Activated CD4-positive, alpha-beta memory T cell treated with anti-CD3 and anti-CD28 coated beads for 36 hours (primary cell): ENCODE measurements around the gene CLEC10A. TPM values are rescaled to one million over a fixed set of nuclear protein-coding genes. Genes with fewer than 3 reads are reported as not detected.
"Not testable (repeated sequence)": the region's sequence is repeated elsewhere in the genome, so short reads cannot be mapped to it uniquely, and the experiment has no call there.

ENCODE experiments used
- CTCF ChIA-PET: fragments of 350-600 bp; sonication (Branson Sonifier 250); formaldehyde crosslinking; loops from one replicate; lab custom pipeline; 2021; ENCODE audit warnings: antibody characterized with exemption, inconsistent platforms; lab: Charles Lee
- POLR2A ChIA-PET: fragments of 350-600 bp; sonication (Branson Sonifier 250); formaldehyde crosslinking; loops from one replicate; lab custom pipeline; 2021; ENCODE audit warnings: antibody characterized with exemption; lab: Charles Lee
- DNase-seq: peaks from one replicate; pipeline ENCODE4 v3.0.0-alpha.2; 2020
- H3K27ac Mint-ChIP-seq: one replicate; pipeline ENCODE4 v1.8.0; 2021; ENCODE audit warnings: mixed read lengths
- H3K27me3 Mint-ChIP-seq: one replicate; pipeline ENCODE4 v1.8.0; 2021; ENCODE audit warnings: mixed read lengths
- H3K36me3 Mint-ChIP-seq: one replicate; pipeline ENCODE4 v1.8.0; 2021; ENCODE audit warnings: mixed read lengths
- H3K4me1 Mint-ChIP-seq: one replicate; pipeline ENCODE4 v1.8.0; 2021; ENCODE audit warnings: low read depth, mixed read lengths
- H3K4me3 Mint-ChIP-seq: one replicate; pipeline ENCODE4 v1.8.0; 2021; ENCODE audit warnings: mild to moderate bottlenecking, mixed read lengths
- H3K9me3 Mint-ChIP-seq: one replicate; pipeline ENCODE4 v1.8.0; 2021; ENCODE audit warnings: mixed read lengths
- intact Hi-C: fragments of 100-400 bp; cut with micrococcal nuclease; formaldehyde crosslinking; loops from one replicate; pipeline ENCODE4 v1.15.1; 2023
- total RNA-seq, 2 experiments: library from RNA; stranded (reverse); gene quantifications; one replicate each; pipeline ENCODE4 v1.2.3, GENCODE V29; 2021

Gene CLEC10A
- total RNA-seq = not detected

GRCh38 chr17:7079581-7080455 lies at the start of gene CLEC10A:
Gene CLEC10A, minus strand, starts transcription at chr17:7080251. Its CDS starts 1,439 bp downstream, at chr17:7078812.
- ChIA-PET CTCF (interaction anchor here (0.6 to 1.4 kb wide), 3 partner anchors 34 to 893 kb away, joined by 3 to 6 read pairs (median 3); no protein-coding TSS in a partner anchor), POLR2A (no interaction called here)
- intact Hi-C loops = no loop called here
- H3K4me1 Mint-ChIP-seq = peaks cover 31% of the 10 kb centered on the region
- no peak within 1 kb of the TSS for H3K4me3 Mint-ChIP-seq
- no peaks in the 10 kb centered on the region for H3K36me3 Mint-ChIP-seq
- no peaks in the 10 kb centered on the region for H3K27me3 Mint-ChIP-seq
- DNase-seq = no peak
- H3K27ac Mint-ChIP-seq = no peak within 1 kb of the TSS
- no peaks in the 10 kb centered on the region for H3K9me3 Mint-ChIP-seq

- CTCF ChIA-PET = interaction anchor here (0.7 to 14.0 kb wide), 2 partner anchors 78 to 1370 kb away, joined by 3 to 509 read pairs; partner anchors contain the start of gene SLC16A11
- intact Hi-C loops = no loop called here
- no peaks in the 10 kb centered on the region for H3K27me3 Mint-ChIP-seq
Observed at GRCh38 chr17:7129311-7129710, 49.3 kb upstream of the CLEC10A start.

GRCh38 chr17:7128160-7128559 lies 48.1 kb upstream of the CLEC10A start:
- Mint-ChIP-seq H3K9me3 (no peaks in the 10 kb centered on the region), H3K27ac (no peak overlapping the region), H3K4me3 (no peak overlapping the region), H3K4me1 (peaks cover 15% of the 10 kb centered on the region), H3K27me3 (no peaks in the 10 kb centered on the region), H3K36me3 (no peaks in the 10 kb centered on the region)
- ChIA-PET CTCF (interaction anchor here (14.0 kb wide), 1 partner anchor 77 kb away, joined by 509 read pairs; the partner anchor contains the start of gene SLC16A11), POLR2A (no interaction called here)
- no peak for DNase-seq
- intact Hi-C loops = no loop called here

More at GRCh38 chr17:7129311-7129710, 49.3 kb upstream of the CLEC10A start:
- H3K9me3 Mint-ChIP-seq = no peaks in the 10 kb centered on the region
- no peak overlapping the region for H3K27ac Mint-ChIP-seq
- POLR2A ChIA-PET = interaction anchor here (0.6 kb wide), 1 partner anchor 488 kb away, joined by 3 read pairs; no protein-coding TSS in a partner anchor
- no peak for DNase-seq
- H3K4me3 Mint-ChIP-seq = no peak overlapping the region
- peaks cover 21% of the 10 kb centered on the region for H3K4me1 Mint-ChIP-seq
- H3K36me3 Mint-ChIP-seq = no peaks in the 10 kb centered on the region

- CTCF ChIA-PET, POLR2A ChIA-PET, H3K27ac Mint-ChIP-seq, H3K27me3 Mint-ChIP-seq, H3K36me3 Mint-ChIP-seq, intact Hi-C loops, H3K9me3 Mint-ChIP-seq, H3K4me3 Mint-ChIP-seq, DNase-seq: not testable (repeated sequence)
- peaks cover 11% of the 10 kb centered on the region for H3K4me1 Mint-ChIP-seq
Observed at GRCh38 chr17:7127501-7127900, 47.5 kb upstream of the CLEC10A start.

GRCh38 chr17:7126386-7126785 lies 46.3 kb upstream of the CLEC10A start:
- H3K36me3 Mint-ChIP-seq, POLR2A ChIA-PET, H3K4me1 Mint-ChIP-seq, H3K27ac Mint-ChIP-seq, DNase-seq, H3K9me3 Mint-ChIP-seq, intact Hi-C loops, H3K4me3 Mint-ChIP-seq, H3K27me3 Mint-ChIP-seq: not testable (repeated sequence)
- CTCF ChIA-PET = interaction anchor here (1.4 to 1.9 kb wide), 2 partner anchors 11 to 74 kb away, joined by 7 to 10 read pairs; no protein-coding TSS in a partner anchor

- Mint-ChIP-seq H3K27ac (no peak overlapping the region), H3K36me3 (no peaks in the 10 kb centered on the region), H3K9me3 (no peaks in the 10 kb centered on the region), H3K27me3 (peaks cover 12% of the 10 kb centered on the region), H3K4me1 (peaks cover 2% of the 10 kb centered on the region), H3K4me3 (no peak overlapping the region)
- intact Hi-C loops = no loop called here
- CTCF ChIA-PET = interaction anchor here (1.4 to 1.9 kb wide), 2 partner anchors 12 to 73 kb away, joined by 7 to 10 read pairs; no protein-coding TSS in a partner anchor
- POLR2A ChIA-PET = no interaction called here
- no peak for DNase-seq
Observed at GRCh38 chr17:7124923-7125322, 44.9 kb upstream of the CLEC10A start.

GRCh38 chr17:7123844-7124243 lies 43.8 kb upstream of the CLEC10A start:
- DNase-seq = no peak
- no peaks in the 10 kb centered on the region for H3K9me3 Mint-ChIP-seq
- ChIA-PET CTCF (interaction anchor here (1.0 to 1.1 kb wide), 2 partner anchors 9 to 71 kb away, joined by 3 read pairs; no protein-coding TSS in a partner anchor), POLR2A (no interaction called here)
- no peak overlapping the region for H3K4me3 Mint-ChIP-seq
- H3K36me3 Mint-ChIP-seq = no peaks in the 10 kb centered on the region
- intact Hi-C loops = no loop called here
- H3K4me1 Mint-ChIP-seq = peaks cover 2% of the 10 kb centered on the region
- no peak overlapping the region for H3K27ac Mint-ChIP-seq
- H3K27me3 Mint-ChIP-seq = peaks cover 17% of the 10 kb centered on the region

GRCh38 chr17:7122381-7122780 lies 42.3 kb upstream of the CLEC10A start:
- Mint-ChIP-seq H3K27me3 (peaks cover 17% of the 10 kb centered on the region), H3K4me1 (peaks cover 2% of the 10 kb centered on the region), H3K27ac (no peak overlapping the region), H3K4me3 (no peak overlapping the region), H3K36me3 (no peaks in the 10 kb centered on the region), H3K9me3 (no peaks in the 10 kb centered on the region)
- no peak for DNase-seq
- intact Hi-C loops = no loop called here
- ChIA-PET POLR2A (no interaction called here), CTCF (interaction anchor here (2.6 kb wide), 1 partner anchor 11 kb away, joined by 8 read pairs; no protein-coding TSS in a partner anchor)

- H3K4me1 Mint-ChIP-seq, H3K36me3 Mint-ChIP-seq, CTCF ChIA-PET, intact Hi-C loops, H3K9me3 Mint-ChIP-seq, H3K4me3 Mint-ChIP-seq, POLR2A ChIA-PET, H3K27ac Mint-ChIP-seq, DNase-seq: not testable (repeated sequence)
- peaks cover 17% of the 10 kb centered on the region for H3K27me3 Mint-ChIP-seq
Observed at GRCh38 chr17:7120635-7121034, 40.6 kb upstream of the CLEC10A start.

- ChIA-PET POLR2A (no interaction called here), CTCF (no interaction called here)
- no peaks in the 10 kb centered on the region for H3K36me3 Mint-ChIP-seq
- H3K4me3 Mint-ChIP-seq = no peak overlapping the region
- H3K9me3 Mint-ChIP-seq = no peaks in the 10 kb centered on the region
- intact Hi-C loops = no loop called here
- no peak overlapping the region for H3K27ac Mint-ChIP-seq
- H3K27me3 Mint-ChIP-seq = peaks cover 17% of the 10 kb centered on the region
- peaks cover 2% of the 10 kb centered on the region for H3K4me1 Mint-ChIP-seq
- no peak for DNase-seq
Observed at GRCh38 chr17:7120123-7120522, 40.1 kb upstream of the CLEC10A start.

GRCh38 chr17:7119314-7119713 lies 39.3 kb upstream of the CLEC10A start:
- no peak for DNase-seq
- no peaks in the 10 kb centered on the region for H3K9me3 Mint-ChIP-seq
- intact Hi-C loops = no loop called here
- H3K36me3 Mint-ChIP-seq = no peaks in the 10 kb centered on the region
- no peak overlapping the region for H3K4me3 Mint-ChIP-seq
- ChIA-PET POLR2A (no interaction called here), CTCF (interaction anchor here (0.8 kb wide), 1 partner anchor 67 kb away, joined by 3 read pairs; no protein-coding TSS in a partner anchor)
- peaks cover 2% of the 10 kb centered on the region for H3K4me1 Mint-ChIP-seq
- H3K27ac Mint-ChIP-seq = no peak overlapping the region
- H3K27me3 Mint-ChIP-seq = peaks cover 17% of the 10 kb centered on the region

- ChIA-PET CTCF (interaction anchor here (1.1 kb wide), 1 partner anchor 14 kb away, joined by 3 read pairs; no protein-coding TSS in a partner anchor), POLR2A (no interaction called here)
- peak; percentile 1 for DNase-seq
- Mint-ChIP-seq H3K27me3 (peaks cover 6% of the 10 kb centered on the region), H3K9me3 (no peaks in the 10 kb centered on the region), H3K4me1 (peaks cover 3% of the 10 kb centered on the region), H3K27ac (no peak overlapping the region), H3K36me3 (no peaks in the 10 kb centered on the region), H3K4me3 (no peak overlapping the region)
- intact Hi-C loops = no loop called here
Observed at GRCh38 chr17:7114875-7115614, 35.0 kb upstream of the CLEC10A start.
